GM12865 (cell line): ENCODE data around the gene LUC7L.
"Not testable (repeated sequence)": the region's sequence is repeated elsewhere in the genome, so short reads cannot be mapped to it uniquely, and the experiment has no call there.

Experiments
- DNase-seq: peaks from one replicate; pipeline ENCODE4 v3.0.0; 2010; ENCODE audit warnings: low read depth
- H3K4me3 ChIP-seq: 2 replicates; pipeline ENCODE4 v1.5.1; 2011; ENCODE audit warnings: mild to moderate bottlenecking, low read depth, low read length, control low read depth
- TF ChIP-seq, protein P1 (sequence below): IDR thresholded peaks from 2 replicates; pipeline ENCODE4 v1.5.1; 2011; ENCODE audit warnings: low read length, control low read depth, low read depth, inconsistent platforms; ENCODE audit not compliant: insufficient read depth; ENCODE audit errors: missing control alignments

Gene LUC7L

DNA sequence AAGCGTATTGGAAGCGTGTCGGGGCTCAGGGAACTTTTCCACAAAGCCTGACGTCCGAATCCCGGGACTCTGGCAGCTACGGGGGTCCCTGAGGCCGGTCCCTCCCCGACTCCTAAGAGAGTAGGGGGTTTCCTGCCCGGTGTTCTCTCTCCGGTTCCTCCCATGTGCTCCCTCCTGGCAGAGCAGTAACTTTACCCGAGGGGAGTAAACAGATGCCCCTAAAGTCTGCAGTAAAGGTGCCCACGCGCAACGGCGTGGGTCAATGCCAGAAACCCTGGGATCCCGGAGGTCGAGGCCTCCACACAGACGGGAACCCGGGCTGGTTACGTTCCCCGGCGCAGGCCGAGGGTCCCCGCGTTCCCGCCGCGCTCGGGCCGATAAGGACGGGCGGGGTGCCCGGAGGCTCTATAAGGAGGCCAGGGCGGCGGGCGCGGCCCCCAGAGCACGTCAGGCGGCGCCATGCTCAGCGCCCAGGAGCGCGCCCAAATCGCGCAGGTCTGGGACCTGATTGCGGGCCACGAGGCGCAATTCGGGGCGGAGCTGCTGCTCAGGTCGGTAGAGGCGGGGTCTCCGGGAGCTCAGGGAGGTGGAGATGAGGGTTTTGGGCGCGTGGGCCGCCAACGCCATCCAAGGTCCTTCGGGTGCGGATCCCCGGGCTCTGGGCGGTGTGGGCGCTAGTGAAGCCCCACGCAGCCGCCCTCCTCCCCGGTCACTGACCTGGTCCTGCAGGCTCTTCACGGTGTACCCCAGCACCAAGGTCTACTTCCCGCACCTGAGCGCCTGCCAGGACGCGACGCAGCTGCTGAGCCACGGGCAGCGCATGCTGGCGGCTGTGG, 63.5 kb downstream of the LUC7L start, which contains the start of gene HBM:
HBM (plus strand) TSS at position 440 of the 836 bp plus-strand sequence; CDS start at position 460, 20 bp downstream.
- DNase-seq = no peak
- H3K4me3 ChIP-seq = no peak within 1 kb of the TSS
- TF ChIP-seq, protein P1, sequence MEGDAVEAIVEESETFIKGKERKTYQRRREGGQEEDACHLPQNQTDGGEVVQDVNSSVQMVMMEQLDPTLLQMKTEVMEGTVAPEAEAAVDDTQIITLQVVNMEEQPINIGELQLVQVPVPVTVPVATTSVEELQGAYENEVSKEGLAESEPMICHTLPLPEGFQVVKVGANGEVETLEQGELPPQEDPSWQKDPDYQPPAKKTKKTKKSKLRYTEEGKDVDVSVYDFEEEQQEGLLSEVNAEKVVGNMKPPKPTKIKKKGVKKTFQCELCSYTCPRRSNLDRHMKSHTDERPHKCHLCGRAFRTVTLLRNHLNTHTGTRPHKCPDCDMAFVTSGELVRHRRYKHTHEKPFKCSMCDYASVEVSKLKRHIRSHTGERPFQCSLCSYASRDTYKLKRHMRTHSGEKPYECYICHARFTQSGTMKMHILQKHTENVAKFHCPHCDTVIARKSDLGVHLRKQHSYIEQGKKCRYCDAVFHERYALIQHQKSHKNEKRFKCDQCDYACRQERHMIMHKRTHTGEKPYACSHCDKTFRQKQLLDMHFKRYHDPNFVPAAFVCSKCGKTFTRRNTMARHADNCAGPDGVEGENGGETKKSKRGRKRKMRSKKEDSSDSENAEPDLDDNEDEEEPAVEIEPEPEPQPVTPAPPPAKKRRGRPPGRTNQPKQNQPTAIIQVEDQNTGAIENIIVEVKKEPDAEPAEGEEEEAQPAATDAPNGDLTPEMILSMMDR = no peak

DNA sequence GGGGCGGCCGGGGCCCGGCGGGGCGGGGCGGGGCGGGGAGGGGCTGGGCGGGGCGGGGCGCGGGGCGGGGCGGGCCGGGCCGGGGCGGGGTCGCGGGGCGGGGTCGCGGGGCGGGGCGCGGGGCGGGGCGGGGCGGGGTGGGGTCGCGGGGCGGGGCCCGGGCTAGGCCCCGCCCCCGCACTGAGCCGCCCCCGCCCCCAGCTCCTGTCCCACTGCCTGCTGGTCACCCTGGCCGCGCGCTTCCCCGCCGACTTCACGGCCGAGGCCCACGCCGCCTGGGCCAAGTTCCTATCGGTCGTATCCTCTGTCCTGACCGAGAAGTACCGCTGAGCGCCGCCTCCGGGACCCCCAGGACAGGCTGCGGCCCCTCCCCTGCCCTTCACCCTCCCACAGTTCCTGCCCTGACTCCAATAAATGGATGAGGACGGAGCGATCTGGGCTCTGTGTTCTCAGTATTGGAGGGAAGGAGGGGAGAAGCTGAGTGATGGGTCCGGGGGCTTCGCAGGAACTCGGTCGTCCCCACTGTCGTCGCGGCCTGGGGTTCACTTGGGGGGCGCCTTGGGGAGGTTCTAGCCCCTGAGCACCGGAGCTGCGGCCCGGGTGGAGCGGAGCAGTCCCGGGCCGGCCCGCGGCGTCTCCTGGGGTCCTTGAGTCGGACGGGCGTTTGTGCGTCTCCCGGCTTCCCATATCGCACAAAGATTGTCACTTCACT, 64.3 kb downstream of the LUC7L start:
- H3K4me3 ChIP-seq = no peak overlapping the region
- no peak for DNase-seq
- TF ChIP-seq, protein P1 = no peak

DNA sequence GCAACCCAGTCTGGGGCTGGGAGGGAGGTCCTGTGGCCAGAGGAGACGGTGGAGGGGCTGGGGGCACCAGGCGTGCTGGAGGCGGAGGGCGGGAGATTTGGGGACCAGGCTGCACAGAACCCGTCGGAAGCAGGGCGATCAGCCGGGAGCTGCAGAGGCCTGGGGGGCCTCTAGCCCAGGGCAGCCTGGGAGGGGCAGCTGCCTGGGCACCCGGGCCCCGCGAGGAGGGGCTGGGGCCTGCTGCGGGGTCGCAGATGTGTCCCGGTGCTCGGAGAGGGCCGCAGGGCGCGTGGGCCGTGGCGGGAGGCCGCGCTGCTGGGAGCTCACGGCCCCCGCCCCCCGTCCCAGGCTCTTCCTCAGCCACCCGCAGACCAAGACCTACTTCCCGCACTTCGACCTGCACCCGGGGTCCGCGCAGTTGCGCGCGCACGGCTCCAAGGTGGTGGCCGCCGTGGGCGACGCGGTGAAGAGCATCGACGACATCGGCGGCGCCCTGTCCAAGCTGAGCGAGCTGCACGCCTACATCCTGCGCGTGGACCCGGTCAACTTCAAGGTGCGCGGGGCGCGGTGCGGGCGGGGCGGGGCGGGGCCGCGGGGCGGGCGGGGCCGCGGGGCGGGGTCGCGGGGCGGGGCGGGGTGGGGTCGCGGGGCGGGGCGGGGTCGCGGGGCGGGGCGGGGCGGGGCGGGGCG, 65.0 kb downstream of the LUC7L start:
- not testable (repeated sequence) for DNase-seq, H3K4me3 ChIP-seq

DNA sequence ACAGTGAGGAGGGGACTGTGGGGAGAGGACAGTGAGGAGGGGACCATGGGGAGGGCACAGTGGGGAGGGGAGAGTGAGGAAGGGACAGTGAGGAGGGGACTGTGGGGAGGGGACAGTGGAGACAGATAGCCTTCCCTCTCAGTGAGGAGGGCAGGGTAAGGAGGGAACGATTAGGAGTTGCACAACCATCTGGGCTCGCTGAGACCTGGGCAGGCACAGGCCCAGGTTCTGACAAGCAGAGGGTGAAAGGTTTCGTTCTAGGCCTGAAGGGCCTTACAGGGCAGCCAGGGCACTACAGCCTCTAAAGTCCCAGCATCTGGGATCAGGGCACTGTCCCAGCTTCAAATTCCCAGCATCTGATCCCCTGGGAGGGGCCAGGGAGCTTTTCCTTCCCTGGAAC, 65.6 kb downstream of the LUC7L start:
- not testable (repeated sequence) for H3K4me3 ChIP-seq, DNase-seq

DNA sequence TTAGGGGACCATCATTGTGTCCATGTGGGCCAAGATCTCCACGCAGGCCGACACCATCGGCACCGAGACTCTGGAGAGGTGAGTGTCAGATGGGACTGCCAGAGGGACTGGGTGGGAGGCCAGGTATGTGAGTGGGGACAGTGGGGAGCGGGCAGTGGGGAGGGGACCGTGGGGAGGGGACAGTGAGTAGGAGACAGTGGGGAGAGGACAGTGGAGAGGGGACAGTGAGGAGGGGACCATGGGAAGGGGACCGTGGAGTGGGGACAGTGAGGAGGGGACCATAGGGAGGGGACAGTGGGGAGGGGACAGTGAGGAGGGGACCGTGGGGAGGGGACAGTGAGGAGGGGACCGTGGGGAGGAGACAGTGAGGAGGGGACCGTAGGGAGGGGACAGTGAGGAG, 66.1 kb downstream of the LUC7L start:
- H3K4me3 ChIP-seq, DNase-seq: not testable (repeated sequence)

DNA sequence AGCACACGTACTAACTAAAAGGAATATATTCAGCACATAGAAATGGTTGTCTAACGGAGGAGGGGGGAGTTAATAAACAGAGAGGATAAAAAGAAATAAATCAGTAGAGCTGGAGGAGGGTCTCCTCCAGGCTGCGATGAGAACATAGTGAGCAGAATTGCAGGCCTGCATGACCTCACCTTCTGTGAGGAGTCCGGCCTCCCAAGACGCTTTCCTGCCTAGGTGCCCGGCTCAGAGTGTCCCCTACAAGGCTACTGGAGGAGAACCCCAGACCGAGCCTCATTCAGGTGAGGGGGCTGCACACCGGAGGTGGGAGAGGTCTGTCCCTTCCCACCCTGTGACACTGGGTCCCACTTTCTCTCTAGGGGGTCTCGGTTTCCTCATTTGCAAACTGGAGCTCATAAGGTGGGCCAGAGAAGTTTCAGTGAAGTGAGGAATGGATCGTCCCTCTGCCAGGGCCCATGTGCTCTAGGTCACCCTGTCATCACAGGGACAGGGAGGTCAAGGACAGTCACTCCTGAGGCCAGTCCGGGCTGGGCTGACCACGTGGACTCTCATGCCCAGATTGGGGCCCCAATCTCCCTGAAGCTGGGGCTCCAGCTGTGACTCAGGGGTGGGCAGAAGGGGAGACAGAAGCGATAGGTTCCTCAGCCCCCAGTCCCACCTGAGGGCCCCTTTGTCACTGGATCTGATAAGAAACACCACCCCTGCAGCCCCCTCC, 66.8 kb downstream of the LUC7L start:
- TF ChIP-seq, protein P1 = no peak
- H3K4me3 ChIP-seq = no peak overlapping the region
- DNase-seq = no peak

DNA sequence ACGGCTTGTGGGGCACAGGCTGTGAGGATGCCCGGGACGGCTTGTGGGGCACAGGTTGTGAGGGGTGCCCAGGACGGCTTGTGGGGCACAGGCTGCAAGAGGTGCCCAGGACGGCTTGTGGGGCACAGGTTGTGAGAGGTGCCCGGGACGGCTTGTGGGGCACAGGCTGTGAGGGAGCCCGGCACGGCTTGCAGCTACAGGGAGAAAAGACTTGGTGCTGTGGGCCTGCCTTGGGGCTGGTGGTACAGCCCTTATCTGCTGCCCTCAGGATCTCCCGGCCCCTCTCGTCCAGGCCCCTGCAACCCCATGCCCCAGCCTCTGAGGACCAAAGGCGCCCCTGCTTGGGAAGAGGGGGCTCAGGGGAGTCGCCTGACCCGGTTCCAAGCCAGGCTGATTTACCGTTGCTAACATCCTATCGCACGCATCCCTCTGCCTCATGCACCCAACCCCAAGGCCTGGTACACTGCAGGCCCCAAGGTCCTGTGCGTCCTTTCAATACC, 68.5 kb downstream of the LUC7L start:
- TF ChIP-seq, protein P1 = no peak
- DNase-seq = no peak
- no peak overlapping the region for H3K4me3 ChIP-seq

DNA sequence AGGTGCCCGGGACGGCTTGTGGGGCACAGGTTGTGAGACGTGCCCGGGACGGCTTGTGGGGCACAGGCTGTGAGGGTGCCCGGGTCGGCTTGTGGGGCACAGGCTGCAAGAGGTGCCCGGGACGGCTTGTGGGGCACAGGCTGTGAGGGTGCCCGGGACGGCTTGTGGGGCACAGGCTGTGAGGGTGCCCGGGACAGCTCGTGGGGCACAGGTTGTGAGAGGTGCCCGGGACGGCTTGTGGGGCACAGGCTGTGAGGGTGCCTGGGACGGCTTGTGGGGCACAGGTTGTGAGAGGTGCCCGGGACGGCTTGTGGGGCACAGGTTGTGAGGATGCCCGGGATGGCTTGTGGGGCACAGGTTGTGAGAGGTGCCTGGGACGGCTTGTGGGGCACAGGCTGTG, 69.0 kb downstream of the LUC7L start:
- DNase-seq, H3K4me3 ChIP-seq: not testable (repeated sequence)
